GM13976 (cell line): ENCODE results near the gene RNF44.

Source experiments
- DNase-seq: peaks from one replicate; pipeline ENCODE4 v3.0.0; 2012; ENCODE audit warnings: low spot score
- in situ Hi-C: fragments of 300-500 bp; cut with MboI; formaldehyde crosslinking; loops from one replicate; pipeline ENCODE4 v1.12.0; 2022; ENCODE audit warnings: low sequenced_read_pairs, mixed read lengths, inconsistent platforms; ENCODE audit not compliant: unreplicated experiment
- TF ChIP-seq, protein P1 (sequence below): IDR thresholded peaks from 2 replicates; pipeline ENCODE4 v1.5.1; 2012; ENCODE audit warnings: borderline replicate concordance, mild to moderate bottlenecking; ENCODE audit not compliant: insufficient read depth; ENCODE audit errors: extremely low read depth, missing control alignments, control extremely low read depth

Gene RNF44

GRCh38 chr5:176527246-176528222, 9.7 kb downstream of the RNF44 start:
- DNase-seq = no peak
- in situ Hi-C loops = no loop called here
- TF ChIP-seq, protein P1, sequence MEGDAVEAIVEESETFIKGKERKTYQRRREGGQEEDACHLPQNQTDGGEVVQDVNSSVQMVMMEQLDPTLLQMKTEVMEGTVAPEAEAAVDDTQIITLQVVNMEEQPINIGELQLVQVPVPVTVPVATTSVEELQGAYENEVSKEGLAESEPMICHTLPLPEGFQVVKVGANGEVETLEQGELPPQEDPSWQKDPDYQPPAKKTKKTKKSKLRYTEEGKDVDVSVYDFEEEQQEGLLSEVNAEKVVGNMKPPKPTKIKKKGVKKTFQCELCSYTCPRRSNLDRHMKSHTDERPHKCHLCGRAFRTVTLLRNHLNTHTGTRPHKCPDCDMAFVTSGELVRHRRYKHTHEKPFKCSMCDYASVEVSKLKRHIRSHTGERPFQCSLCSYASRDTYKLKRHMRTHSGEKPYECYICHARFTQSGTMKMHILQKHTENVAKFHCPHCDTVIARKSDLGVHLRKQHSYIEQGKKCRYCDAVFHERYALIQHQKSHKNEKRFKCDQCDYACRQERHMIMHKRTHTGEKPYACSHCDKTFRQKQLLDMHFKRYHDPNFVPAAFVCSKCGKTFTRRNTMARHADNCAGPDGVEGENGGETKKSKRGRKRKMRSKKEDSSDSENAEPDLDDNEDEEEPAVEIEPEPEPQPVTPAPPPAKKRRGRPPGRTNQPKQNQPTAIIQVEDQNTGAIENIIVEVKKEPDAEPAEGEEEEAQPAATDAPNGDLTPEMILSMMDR = no peak

DNA sequence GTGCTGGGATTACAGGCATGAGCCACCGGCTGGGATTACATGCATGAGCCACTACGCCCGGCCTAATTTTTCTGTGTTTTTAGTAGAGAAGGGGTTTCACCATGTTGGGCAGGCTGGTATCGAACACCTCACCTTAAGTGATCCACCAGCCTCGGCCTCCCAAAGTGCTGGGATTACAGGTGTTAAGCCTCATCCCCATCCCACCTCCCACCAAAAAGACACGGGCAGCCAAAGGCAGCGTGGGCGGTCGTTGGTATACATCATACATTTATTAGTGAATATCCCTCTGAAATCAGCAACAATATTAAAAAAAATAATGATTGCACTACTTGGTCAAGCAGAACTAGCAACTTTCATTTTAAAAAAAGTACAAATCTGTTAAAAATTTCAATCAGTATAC, 10.7 kb downstream of the RNF44 start:
- TF ChIP-seq, protein P1 = no peak

DNA sequence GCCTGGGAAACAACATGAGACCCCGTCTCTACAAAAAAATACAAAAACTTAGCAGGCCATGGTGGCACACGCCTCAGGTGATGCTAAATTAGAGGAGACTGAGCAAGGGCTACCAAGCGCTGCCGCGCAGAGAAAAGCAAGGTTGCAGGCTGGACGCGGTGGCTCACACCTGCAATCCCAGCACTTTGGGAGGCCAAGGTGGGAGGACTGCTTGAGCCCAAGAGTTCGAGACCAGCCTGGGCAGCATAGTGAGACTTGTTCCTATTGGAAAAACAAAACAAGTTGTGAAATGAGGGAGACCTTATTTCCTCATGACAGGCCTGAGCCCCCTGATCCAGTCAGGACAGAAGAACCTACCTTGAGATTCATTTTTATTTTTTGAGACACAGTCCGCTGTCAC, 11.5 kb downstream of the RNF44 start:
- TF ChIP-seq, protein P1 = no peak
- in situ Hi-C loops = no loop called here
- DNase-seq = no peak

More for the DNA sequence above, 10.7 kb downstream of the RNF44 start:
- in situ Hi-C loops = no loop called here
- DNase-seq = no peak

DNA sequence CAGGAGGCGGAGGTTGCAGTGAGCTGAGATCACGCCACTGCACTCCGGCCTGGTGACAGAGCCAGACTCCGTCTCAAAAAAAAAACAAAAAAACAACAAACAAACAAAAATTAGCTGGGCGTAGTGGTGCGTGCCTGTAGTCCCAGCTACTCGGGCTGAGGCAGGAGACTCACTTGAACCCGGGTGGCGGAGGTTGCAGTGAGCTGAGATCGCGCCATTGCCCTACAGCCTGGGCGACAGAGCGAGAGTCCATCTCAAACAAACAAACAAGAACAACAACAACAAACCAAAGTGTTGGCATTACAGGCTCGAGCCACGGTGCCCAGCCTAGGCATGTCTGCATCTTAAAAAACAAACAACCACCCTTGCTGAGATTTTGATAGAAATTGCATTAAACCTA, 12.2 kb downstream of the RNF44 start:
- TF ChIP-seq, protein P1 = no peak
- DNase-seq = no peak
- in situ Hi-C loops = no loop called here

DNA sequence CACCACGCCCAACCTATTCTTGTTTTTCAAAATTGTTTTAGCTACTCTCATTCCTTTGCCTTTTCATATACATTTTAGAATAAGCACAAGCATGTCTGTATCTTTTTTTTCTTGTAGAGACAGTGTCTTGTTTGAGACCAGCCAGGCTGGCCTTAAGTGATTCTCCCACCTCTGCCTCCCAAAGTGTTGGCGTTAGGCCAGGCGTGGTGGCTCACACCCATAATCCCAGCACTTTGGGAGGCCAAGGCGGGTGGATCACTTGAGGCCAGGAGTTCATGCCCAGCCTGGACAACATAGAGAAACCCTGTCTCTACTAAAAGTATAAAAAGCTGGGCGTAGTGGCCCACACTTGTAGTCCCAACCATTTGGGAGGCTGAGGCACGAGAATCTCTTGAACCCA, 13.1 kb downstream of the RNF44 start:
- TF ChIP-seq, protein P1 = no peak
- no peak for DNase-seq
- in situ Hi-C loops = no loop called here

DNA sequence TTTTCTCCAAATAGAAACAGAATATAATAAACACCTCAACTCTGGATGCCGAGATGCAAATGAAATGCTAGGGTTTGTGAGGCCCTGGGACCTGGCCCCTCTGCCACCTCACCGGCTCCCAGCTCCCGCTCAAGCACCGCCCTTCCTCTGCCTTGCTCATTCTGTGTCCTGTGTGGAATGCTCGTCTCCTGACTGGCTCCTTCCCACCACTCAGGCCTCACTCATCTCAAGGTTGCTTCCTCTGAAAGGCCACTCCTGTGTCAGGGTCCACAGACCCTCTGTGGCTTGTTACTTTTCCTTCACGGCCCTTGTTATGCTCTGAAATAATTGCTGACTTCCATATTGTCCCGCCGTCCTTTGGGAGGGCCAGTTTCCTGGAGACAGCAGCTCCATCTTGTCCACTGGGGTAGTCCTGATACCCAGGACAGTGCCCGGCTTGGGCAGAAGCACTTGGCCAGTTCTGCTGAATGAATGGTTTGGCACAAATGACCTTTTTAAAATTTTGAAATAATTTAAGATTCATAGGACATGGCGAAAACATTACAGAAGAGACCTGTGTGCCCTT, 15.4 kb downstream of the RNF44 start:
- no peak for DNase-seq
- TF ChIP-seq, protein P1 = no peak
- in situ Hi-C loops = no loop called here
